BJ (cell line): Measurements from ENCODE around the gene MPL. TPM values are rescaled to one million over a fixed set of nuclear protein-coding genes. Genes with fewer than 3 reads are reported as not detected.

Experiments used
- CTCF ChIA-PET: fragments of 350-600 bp; formaldehyde crosslinking; extraction: SDS; loops from one replicate; lab custom pipeline; 2021; ENCODE audit warnings: antibody characterized with exemption, inconsistent platforms; lab: Yijun Ruan, JAX
- POLR2A ChIA-PET: fragments of 300-600 bp; sonication (Branson Sonifier 250); formaldehyde crosslinking; extraction: SDS; loops from one replicate; lab custom pipeline; 2021; ENCODE audit warnings: antibody characterized with exemption; lab: Charles Lee
- DNase-seq: peaks from one replicate; pipeline ENCODE4 v3.0.0-alpha.2; 2011; ENCODE audit warnings: low read depth
- H3K27me3 ChIP-seq: 2 replicates; pipeline ENCODE4 v1.6.0; 2011; ENCODE audit warnings: low read length; ENCODE audit not compliant: control insufficient read depth, insufficient read depth
- H3K36me3 ChIP-seq: 2 replicates; pipeline ENCODE4 v1.5.1; 2011; ENCODE audit warnings: low read length; ENCODE audit not compliant: control insufficient read depth, insufficient read depth
- H3K4me3 ChIP-seq: 2 replicates; pipeline ENCODE4 v1.5.1; 2011; ENCODE audit warnings: low read depth, mild to moderate bottlenecking, control low read depth, low read length
- CTCF ChIP-seq: IDR thresholded peaks from 2 replicates; pipeline ENCODE4 v1.5.1; 2011; ENCODE audit warnings: low read depth, mild to moderate bottlenecking, control low read depth, inconsistent platforms, low read length, moderate library complexity; ENCODE audit not compliant: insufficient read depth
- polyA plus RNA-seq: library from polyadenylated mRNA; depleted of rRNA; stranded (reverse); fragments of >200 nt; gene quantifications from 2 replicates; pipeline ENCODE4 v1.2.3, GENCODE V29; 2011

The MPL gene
- polyA plus RNA-seq, 1 experiment, result not detected

GRCh38 chr1:43322506-43322905 is 15.1 kb upstream of the MPL start:
- ChIA-PET POLR2A (no interaction called here), CTCF (no interaction called here)
- H3K27me3 ChIP-seq, result no peaks in the 10 kb centered on the region
- no peaks in the 10 kb centered on the region for H3K36me3 ChIP-seq
- no peak overlapping the region for H3K4me3 ChIP-seq
- TF ChIP-seq CTCF, result no peak
- no peak for DNase-seq

- no peak overlapping the region for H3K4me3 ChIP-seq
- no peak for TF ChIP-seq CTCF
- no peaks in the 10 kb centered on the region for H3K36me3 ChIP-seq
- POLR2A ChIA-PET, result no interaction called here
- CTCF ChIA-PET, result interaction anchor here (1.4 kb wide), 1 partner anchor 33 kb away, joined by 3 read pairs; no protein-coding TSS in a partner anchor
- H3K27me3 ChIP-seq, result no peaks in the 10 kb centered on the region
- no peak for DNase-seq
Observed at GRCh38 chr1:43324810-43325209, 12.8 kb upstream of the MPL start.

- Histone ChIP-seq H3K4me3 (no peak overlapping the region), H3K27me3 (no peaks in the 10 kb centered on the region), H3K36me3 (no peaks in the 10 kb centered on the region)
- POLR2A ChIA-PET, result no interaction called here
- TF ChIP-seq CTCF, result no peak
- CTCF ChIA-PET, result interaction anchor here (1.4 kb wide), 1 partner anchor 33 kb away, joined by 3 read pairs; no protein-coding TSS in a partner anchor
- no peak for DNase-seq
Observed at GRCh38 chr1:43325381-43325780, 12.2 kb upstream of the MPL start.

GRCh38 chr1:43327549-43328292 is 9.9 kb upstream of the MPL start:
- POLR2A ChIA-PET, result no interaction called here
- CTCF ChIA-PET, result no interaction called here
- no peak for DNase-seq

More at GRCh38 chr1:43327549-43328292, 9.9 kb upstream of the MPL start:
- no peak overlapping the region for H3K4me3 ChIP-seq
- H3K27me3 ChIP-seq, result no peaks in the 10 kb centered on the region
- TF ChIP-seq CTCF, result no peak
- no peaks in the 10 kb centered on the region for H3K36me3 ChIP-seq
